MM.1S (cell line): ENCODE data around the gene SERAC1.

Experiments
- DNase-seq: peaks from one replicate; pipeline ENCODE4 v3.0.0-alpha.2; 2015
- H2AFZ ChIP-seq: fragments of 300-600 bp; sonication (generic); 2 replicates; pipeline ENCODE4 v1.6.0; 2016; ENCODE audit warnings: antibody characterized with exemption, low read length
- H3F3A ChIP-seq: fragments of 300-600 bp; sonication (generic); 2 replicates; pipeline ENCODE4 v1.6.1; 2016; ENCODE audit warnings: mild to moderate bottlenecking, antibody characterized with exemption, low read length, moderate library complexity, mixed read lengths; ENCODE audit not compliant: insufficient read depth
- H3K27ac ChIP-seq: fragments of 300-600 bp; sonication (generic); 2 replicates; pipeline ENCODE4 v1.5.1; 2016; ENCODE audit warnings: mild to moderate bottlenecking, low read length
- H3K27me3 ChIP-seq: fragments of 300-600 bp; sonication (generic); replicated peaks from 2 replicates; pipeline ENCODE4 v1.6.0; 2016; ENCODE audit warnings: low read length; ENCODE audit not compliant: insufficient read depth
- H3K36me3 ChIP-seq: fragments of 300-600 bp; sonication (generic); replicated peaks from 2 replicates; pipeline ENCODE4 v1.6.1; 2016; ENCODE audit warnings: mild to moderate bottlenecking, low read length, mixed read lengths; ENCODE audit not compliant: insufficient read depth
- H3K4me1 ChIP-seq: fragments of 300-600 bp; sonication (generic); 2 replicates; pipeline ENCODE4 v1.6.1; 2016; ENCODE audit warnings: low read length, mixed read lengths
- H3K4me2 ChIP-seq: fragments of 300-600 bp; sonication (generic); 2 replicates; pipeline ENCODE4 v1.6.0; 2016; ENCODE audit warnings: low read depth, low read length
- H3K4me3 ChIP-seq: fragments of 300-600 bp; sonication (generic); 2 replicates; pipeline ENCODE4 v1.5.1; 2016; ENCODE audit warnings: low read length, mixed read lengths
- H3K79me2 ChIP-seq: fragments of 300-600 bp; sonication (generic); 2 replicates; pipeline ENCODE4 v1.6.1; 2016; ENCODE audit warnings: mixed run types, low read length, mixed read lengths
- H3K9ac ChIP-seq: fragments of 300-600 bp; sonication (generic); 2 replicates; pipeline ENCODE4 v1.6.1; 2016; ENCODE audit warnings: low read length, mixed read lengths
- H3K9me2 ChIP-seq: fragments of 300-600 bp; sonication (generic); replicated peaks from 2 replicates; pipeline ENCODE4 v1.6.1; 2016; ENCODE audit warnings: mild to moderate bottlenecking, low read length, mixed read lengths; ENCODE audit not compliant: insufficient read depth
- H3K9me3 ChIP-seq: fragments of 300-600 bp; sonication (generic); replicated peaks from 2 replicates; pipeline ENCODE4 v1.6.1; 2016; ENCODE audit warnings: mild to moderate bottlenecking, low read length, mixed read lengths; ENCODE audit not compliant: insufficient read depth
- H4K20me1 ChIP-seq: fragments of 300-600 bp; sonication (generic); 2 replicates; pipeline ENCODE4 v1.6.1; 2016; ENCODE audit warnings: mild to moderate bottlenecking, low read length, moderate library complexity, mixed read lengths; ENCODE audit not compliant: insufficient read depth
- EZH2 ChIP-seq: fragments of 300-600 bp; sonication (generic); optimal IDR thresholded peaks from 2 replicates; pipeline ENCODE3; 2017; ENCODE audit warnings: low read depth, mild to moderate bottlenecking, antibody characterized with exemption, low read length, mixed read lengths
- EZH2phosphoT487 ChIP-seq: fragments of 300-600 bp; sonication (generic); IDR thresholded peaks from 2 replicates; pipeline ENCODE4 v1.6.1; 2018; ENCODE audit warnings: antibody characterized with exemption, low read length
- TF ChIP-seq, protein P1 (sequence below): fragments of 300-600 bp; sonication (generic); IDR thresholded peaks from 2 replicates; pipeline ENCODE4 v1.5.1; 2016; ENCODE audit warnings: antibody characterized with exemption, low read length, mixed read lengths

Gene SERAC1

GRCh38 chr6:158142789-158143188, 25.3 kb downstream of the SERAC1 start:
- H2AFZ ChIP-seq: no peak overlapping the region
- H3K27ac ChIP-seq: no peak overlapping the region
- no peaks in the 10 kb centered on the region for H4K20me1 ChIP-seq
- H3K27me3 ChIP-seq: no peaks in the 10 kb centered on the region
- H3F3A ChIP-seq: no peaks in the 10 kb centered on the region
- H3K36me3 ChIP-seq: no peaks in the 10 kb centered on the region
- TF ChIP-seq EZH2phosphoT487 (no peak), EZH2 (no peak)
- TF ChIP-seq, protein P1, sequence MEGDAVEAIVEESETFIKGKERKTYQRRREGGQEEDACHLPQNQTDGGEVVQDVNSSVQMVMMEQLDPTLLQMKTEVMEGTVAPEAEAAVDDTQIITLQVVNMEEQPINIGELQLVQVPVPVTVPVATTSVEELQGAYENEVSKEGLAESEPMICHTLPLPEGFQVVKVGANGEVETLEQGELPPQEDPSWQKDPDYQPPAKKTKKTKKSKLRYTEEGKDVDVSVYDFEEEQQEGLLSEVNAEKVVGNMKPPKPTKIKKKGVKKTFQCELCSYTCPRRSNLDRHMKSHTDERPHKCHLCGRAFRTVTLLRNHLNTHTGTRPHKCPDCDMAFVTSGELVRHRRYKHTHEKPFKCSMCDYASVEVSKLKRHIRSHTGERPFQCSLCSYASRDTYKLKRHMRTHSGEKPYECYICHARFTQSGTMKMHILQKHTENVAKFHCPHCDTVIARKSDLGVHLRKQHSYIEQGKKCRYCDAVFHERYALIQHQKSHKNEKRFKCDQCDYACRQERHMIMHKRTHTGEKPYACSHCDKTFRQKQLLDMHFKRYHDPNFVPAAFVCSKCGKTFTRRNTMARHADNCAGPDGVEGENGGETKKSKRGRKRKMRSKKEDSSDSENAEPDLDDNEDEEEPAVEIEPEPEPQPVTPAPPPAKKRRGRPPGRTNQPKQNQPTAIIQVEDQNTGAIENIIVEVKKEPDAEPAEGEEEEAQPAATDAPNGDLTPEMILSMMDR: no peak
- no peaks in the 10 kb centered on the region for H3K79me2 ChIP-seq
- H3K9me3 ChIP-seq: no peaks in the 10 kb centered on the region
- H3K9me2 ChIP-seq: no peaks in the 10 kb centered on the region
- no peak overlapping the region for H3K4me3 ChIP-seq
- no peak overlapping the region for H3K9ac ChIP-seq
- H3K4me2 ChIP-seq: no peak overlapping the region
- no peak for DNase-seq
- no peaks in the 10 kb centered on the region for H3K4me1 ChIP-seq

GRCh38 chr6:158131926-158132325, 36.1 kb downstream of the SERAC1 start:
- H3K4me2 ChIP-seq: no peak overlapping the region
- peak; percentile 21 for DNase-seq
- no peaks in the 10 kb centered on the region for H3K79me2 ChIP-seq
- H3K9me3 ChIP-seq: no peaks in the 10 kb centered on the region
- H3K4me3 ChIP-seq: no peak overlapping the region
- H3K27ac ChIP-seq: no peak overlapping the region
- no peak overlapping the region for H2AFZ ChIP-seq
- no peaks in the 10 kb centered on the region for H3K9me2 ChIP-seq
- no peaks in the 10 kb centered on the region for H4K20me1 ChIP-seq
- no peaks in the 10 kb centered on the region for H3K27me3 ChIP-seq
- no peaks in the 10 kb centered on the region for H3K4me1 ChIP-seq
- H3K36me3 ChIP-seq: no peaks in the 10 kb centered on the region
- H3F3A ChIP-seq: no peaks in the 10 kb centered on the region
- TF ChIP-seq, protein P1: peak; percentile 33
- no peak for TF ChIP-seq EZH2phosphoT487
- no peak overlapping the region for H3K9ac ChIP-seq

DNA sequence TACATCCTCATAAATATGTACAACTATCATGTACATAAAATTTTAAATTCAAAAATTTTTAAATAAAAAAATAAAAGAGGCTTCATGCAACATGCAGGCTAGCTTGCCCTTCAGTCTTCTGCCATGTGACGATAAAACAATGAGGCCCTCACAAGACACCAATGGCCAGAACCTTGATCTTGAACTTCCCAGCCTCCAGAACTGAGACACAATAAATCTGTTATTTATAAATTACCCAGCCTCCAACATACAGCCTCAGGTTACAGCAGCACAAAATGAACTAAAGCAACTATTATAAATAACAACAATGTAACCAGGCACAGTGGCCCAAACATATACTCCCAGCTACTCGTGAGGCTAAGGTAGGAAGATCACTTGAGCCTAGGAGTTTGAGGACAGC, 42.8 kb downstream of the SERAC1 start:
- H3K9me3 ChIP-seq: no peaks in the 10 kb centered on the region

More for the DNA sequence above, 42.8 kb downstream of the SERAC1 start:
- no peak overlapping the region for H2AFZ ChIP-seq
- H3K27me3 ChIP-seq: no peaks in the 10 kb centered on the region
- no peak overlapping the region for H3K9ac ChIP-seq
- no peaks in the 10 kb centered on the region for H3K9me2 ChIP-seq
- H3K4me3 ChIP-seq: no peak overlapping the region
- H3K4me1 ChIP-seq: no peaks in the 10 kb centered on the region
- H4K20me1 ChIP-seq: no peaks in the 10 kb centered on the region
- H3K4me2 ChIP-seq: no peak overlapping the region
- H3F3A ChIP-seq: no peaks in the 10 kb centered on the region
- TF ChIP-seq, protein P1: no peak
- TF ChIP-seq EZH2 (no peak), EZH2phosphoT487 (no peak)
- H3K79me2 ChIP-seq: no peaks in the 10 kb centered on the region
- H3K27ac ChIP-seq: no peak overlapping the region
- no peaks in the 10 kb centered on the region for H3K36me3 ChIP-seq
- no peak for DNase-seq
